ENCODE data around the gene LRMDA. TPM values are rescaled to one million over a fixed set of nuclear protein-coding genes. Genes with fewer than 3 reads are reported as not detected.

LRMDA gene
- total RNA-seq, 1 donor, result under 0.01 TPM

DNA sequence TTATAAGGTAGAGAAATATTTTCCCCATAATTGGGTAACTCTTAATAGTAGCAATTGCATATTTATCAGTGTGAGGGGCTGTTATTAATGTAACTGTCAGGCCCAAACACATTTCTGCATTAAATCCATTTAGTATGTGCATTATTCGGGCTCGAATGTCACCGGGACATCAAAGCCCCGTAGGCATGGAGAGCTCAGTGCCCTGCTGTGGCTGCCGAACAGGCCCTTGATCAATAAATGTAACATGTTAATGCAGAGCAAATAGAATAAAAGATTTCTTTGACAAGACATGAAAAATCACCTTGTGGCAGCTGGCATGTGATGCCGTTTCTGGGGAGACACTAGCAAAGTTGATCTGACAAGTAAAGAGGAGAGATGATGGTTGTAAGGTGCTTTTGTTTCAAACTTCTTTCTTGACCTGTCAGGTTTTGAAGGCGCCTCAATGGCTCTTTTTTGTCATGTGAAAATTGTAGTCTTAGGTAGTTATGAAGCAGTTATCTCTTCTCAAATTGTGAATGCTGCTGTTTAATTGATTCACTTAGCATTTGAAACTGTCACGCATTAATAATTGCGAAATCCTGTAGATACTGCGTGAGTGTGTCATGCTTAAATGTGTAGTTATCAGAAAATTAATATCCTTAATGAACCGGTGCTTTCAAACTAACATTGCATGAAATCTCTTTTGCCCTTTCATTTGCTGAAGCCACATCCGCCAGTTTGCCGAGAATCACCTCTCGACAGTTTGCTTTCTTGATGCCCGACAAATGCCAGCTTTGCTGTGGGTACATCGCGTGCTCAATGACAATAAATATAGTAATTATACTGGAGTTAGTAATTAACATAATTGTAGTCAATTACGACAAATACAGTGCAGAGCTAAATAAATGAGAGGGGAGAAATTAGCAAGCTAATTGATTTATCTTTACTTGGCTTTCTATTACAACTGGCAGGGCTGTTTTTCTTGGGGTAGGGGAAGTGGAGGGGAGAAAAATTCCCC, 19.5 kb downstream of the LRMDA start:
- no peak overlapping the region for H3K4me3 ChIP-seq (ENCODE audit: low read depth, low read length)
- no peak for DNase-seq (ENCODE audit: low read depth)
- no peak for TF ChIP-seq CTCF (IDR thresholded peaks at IDR 0.05; ENCODE audit: insufficient read depth, low read depth, low read length)

DNA sequence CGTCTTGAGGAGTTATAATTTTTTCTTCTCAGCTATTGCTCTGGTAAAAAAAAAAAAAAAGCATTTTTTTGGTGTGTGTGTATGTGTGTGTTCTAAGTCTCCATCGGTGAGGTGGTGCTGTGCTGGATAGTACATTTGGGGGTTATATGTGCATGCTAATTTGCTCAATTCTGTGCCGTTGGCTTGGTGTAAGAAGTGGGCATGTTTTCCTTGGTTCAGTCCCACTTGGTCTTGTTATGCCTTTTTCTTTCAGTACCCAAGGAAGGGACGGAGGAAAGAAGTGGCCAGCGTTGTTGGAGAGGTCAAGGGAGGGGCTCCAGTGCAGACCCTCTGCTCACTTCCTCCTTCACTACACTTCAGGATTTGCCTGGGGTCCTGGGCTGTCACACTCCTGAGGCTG, 20.4 kb downstream of the LRMDA start:
- no peak for TF ChIP-seq CTCF (IDR thresholded peaks at IDR 0.05; ENCODE audit: insufficient read depth, low read depth, low read length)
- DNase-seq (ENCODE audit: low read depth), result no peak
- H3K4me3 ChIP-seq (ENCODE audit: low read depth, low read length), result no peak overlapping the region

DNA sequence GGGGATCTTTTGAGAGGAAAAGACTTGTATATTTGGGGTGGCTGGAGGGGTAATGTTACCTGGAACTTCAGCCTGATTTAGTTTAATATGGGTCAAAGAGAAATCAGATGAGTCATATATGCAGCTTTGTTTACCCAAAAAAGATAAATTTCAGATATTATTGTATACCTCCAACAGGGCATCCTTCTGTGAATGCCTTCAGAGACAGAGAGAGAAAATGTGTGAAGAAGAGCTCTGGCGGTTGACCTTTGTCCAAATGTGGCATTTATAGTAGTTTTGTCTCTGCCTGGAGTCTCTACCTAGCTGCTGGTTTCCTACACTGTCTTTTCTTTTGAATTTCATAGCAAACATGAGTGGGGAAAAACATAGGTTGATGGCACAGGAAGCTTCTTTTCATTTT, 21.6 kb downstream of the LRMDA start:
- DNase-seq (ENCODE audit: low read depth), result no peak
- TF ChIP-seq CTCF (IDR thresholded peaks at IDR 0.05; ENCODE audit: insufficient read depth, low read depth, low read length), result no peak
- H3K4me3 ChIP-seq (ENCODE audit: low read depth, low read length), result no peak overlapping the region

- H3K4me3 ChIP-seq (ENCODE audit: low read depth, low read length), result no peak overlapping the region
- TF ChIP-seq CTCF (IDR thresholded peaks at IDR 0.05; ENCODE audit: insufficient read depth, low read depth, low read length), result no peak
- no peak for DNase-seq (ENCODE audit: low read depth)
These were observed 24.7 kb downstream of the LRMDA start for GRCh38 chr10:75456122-75456521.

- TF ChIP-seq CTCF (IDR thresholded peaks at IDR 0.05; ENCODE audit: insufficient read depth, low read depth, low read length), result no peak
- no peak overlapping the region for H3K4me3 ChIP-seq (ENCODE audit: low read depth, low read length)
- no peak for DNase-seq (ENCODE audit: low read depth)
These were observed 28.6 kb downstream of the LRMDA start for GRCh38 chr10:75460059-75460458.

DNA sequence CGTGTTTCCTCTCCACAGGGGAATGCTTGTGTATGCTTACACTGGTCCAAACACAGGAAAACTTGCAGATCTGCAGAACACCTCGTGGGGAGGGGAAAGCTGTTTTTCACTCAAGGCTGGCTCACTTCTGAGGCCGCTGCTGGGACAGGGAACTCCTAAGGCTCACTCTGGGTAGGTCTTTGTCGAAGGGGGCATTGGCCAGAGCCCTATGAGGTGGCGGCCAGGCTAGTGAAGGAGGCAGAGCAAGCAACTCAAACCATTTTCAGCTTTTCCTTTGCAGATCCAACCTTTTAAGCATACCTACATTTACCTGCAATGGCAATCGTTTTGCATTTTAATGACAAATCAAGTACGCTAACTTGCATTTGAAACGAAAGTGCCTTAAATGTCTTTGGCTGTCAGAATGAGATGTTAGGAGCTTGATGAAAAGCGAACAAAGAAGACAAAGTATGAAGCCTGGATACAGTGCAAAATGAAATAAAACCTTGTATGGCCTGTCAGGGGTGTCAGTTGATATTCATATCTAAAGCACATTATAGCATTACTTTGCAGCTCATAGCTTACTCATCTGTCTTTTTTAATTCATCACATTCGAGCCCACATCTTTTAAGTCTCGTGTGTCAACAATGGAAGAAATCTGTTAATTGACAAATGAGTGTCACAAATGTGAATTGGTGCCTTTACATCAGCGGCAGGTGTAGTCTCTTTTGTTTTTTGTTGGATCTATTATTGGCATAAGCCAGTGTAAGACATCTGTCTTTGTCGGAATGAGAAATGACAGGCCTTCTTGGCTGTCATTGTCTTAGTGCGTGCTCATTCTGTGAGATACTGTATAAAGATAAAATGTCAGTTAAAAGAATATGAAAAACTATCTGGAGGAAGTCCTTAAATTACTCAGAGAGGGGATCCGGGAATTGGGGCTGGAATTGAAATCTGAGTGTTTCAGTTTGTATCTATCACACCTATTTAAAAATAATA, 30.5 kb downstream of the LRMDA start:
- TF ChIP-seq CTCF (IDR thresholded peaks at IDR 0.05; ENCODE audit: insufficient read depth, low read depth, low read length), result no peak
- H3K4me3 ChIP-seq (ENCODE audit: low read depth, low read length), result no peak overlapping the region
- no peak for DNase-seq (ENCODE audit: low read depth)

Data from fibroblast of villous mesenchyme (primary cell).